Vagina (tissue), 2 donors: ENCODE measurements around the gene POU2AF3.

Source experiments
- CTCF ChIP-seq, 3 experiments: fragments of 450-650 bp in 2 of 3; fragments of 200-600 bp in 1 of 3; sonication (generic) in 1 of 3; IDR thresholded peaks; one replicate each; pipeline ENCODE4 v1.5.1; 2017 to 2019; ENCODE audit warnings: antibody characterized with exemption in 3 of 3, mild to moderate bottlenecking in 2 of 3, moderate library complexity in 2 of 3
- POLR2A ChIP-seq, 2 donors: fragments of 450-650 bp; IDR thresholded peaks; one replicate each; pipeline ENCODE4 v1.6.1; 2017; ENCODE audit warnings: antibody characterized with exemption in 2 of 2, mild to moderate bottlenecking in 2 of 2, moderate library complexity in 2 of 2

- TF ChIP-seq POLR2A (IDR thresholded peaks at IDR 0.05) (no peak), CTCF (IDR thresholded peaks at IDR 0.05) (no peak)
These were observed 36.5 kb downstream of the POU2AF3 start for GRCh38 chr11:111334532-111335502.
